HepG2 (cell line): Measurements from ENCODE around the gene LGI1. TPM values are rescaled to one million over a fixed set of nuclear protein-coding genes. Genes with fewer than 3 reads are reported as not detected.

ENCODE experiments used
- AHR ChIP-seq: IDR thresholded peaks from 2 replicates; pipeline ENCODE4 v1.6.1; 2018; ENCODE audit warnings: missing genetic modification reagents, missing compliant biosample characterization
- ATRX ChIP-seq: sonication (generic); formaldehyde crosslinking; IDR thresholded peaks from 2 replicates; pipeline ENCODE4 v1.4.0; 2020; ENCODE audit warnings: missing genetic modification reagents, borderline replicate concordance
- CEBPG ChIP-seq: IDR thresholded peaks from 2 replicates; pipeline ENCODE4 v1.6.1; 2016
- HDAC1 ChIP-seq: sonication (generic); formaldehyde crosslinking; IDR thresholded peaks from 2 replicates; pipeline ENCODE4 v1.5.1; 2020; ENCODE audit warnings: mild to moderate bottlenecking, missing genetic modification reagents
- HNRNPK ChIP-seq: fragments of 200-400 bp; formaldehyde crosslinking; IDR thresholded peaks from 2 replicates; pipeline ENCODE4 v1.6.1; 2018; ENCODE audit warnings: low read length, low read depth, moderate library complexity, mild to moderate bottlenecking; ENCODE audit not compliant: poor library complexity, severe bottlenecking
- KAT8 ChIP-seq: IDR thresholded peaks from 2 replicates; pipeline ENCODE4 v1.6.1; 2016; ENCODE audit warnings: missing genetic modification reagents, missing compliant biosample characterization
- MED1 ChIP-seq: sonication (generic); formaldehyde crosslinking; IDR thresholded peaks from 2 replicates; pipeline ENCODE4 v1.4.0; 2020; ENCODE audit warnings: missing genetic modification reagents
- MXI1 ChIP-seq: IDR thresholded peaks from 3 replicates; pipeline ENCODE4 v1.6.1; 2012; ENCODE audit warnings: low read depth, low read length, inconsistent platforms, borderline replicate concordance
- PAWR ChIP-seq: sonication (generic); formaldehyde crosslinking; IDR thresholded peaks from 2 replicates; pipeline ENCODE4 v1.4.0; 2020; ENCODE audit warnings: missing genetic modification reagents, mild to moderate bottlenecking, borderline replicate concordance
- PHF8 ChIP-seq: sonication (generic); formaldehyde crosslinking; IDR thresholded peaks from 2 replicates; pipeline ENCODE4 v1.5.0; 2020; ENCODE audit warnings: missing genetic modification reagents
- RXRA ChIP-seq: sonication (generic); formaldehyde crosslinking; IDR thresholded peaks from 2 replicates; pipeline ENCODE4 v1.5.1; 2020; ENCODE audit warnings: missing genetic modification reagents
- SKI ChIP-seq: fragments of 450-650 bp; IDR thresholded peaks from one replicate; pipeline ENCODE4 v1.6.1; 2018; ENCODE audit warnings: mild to moderate bottlenecking; ENCODE audit not compliant: partially characterized antibody
- STAT5B ChIP-seq: sonication (generic); formaldehyde crosslinking; IDR thresholded peaks from 2 replicates; pipeline ENCODE4 v1.4.0; 2020; ENCODE audit warnings: missing genetic modification reagents
- TBP ChIP-seq: sonication (generic); formaldehyde crosslinking; IDR thresholded peaks from 2 replicates; pipeline ENCODE4 v1.5.0; 2020; ENCODE audit warnings: missing genetic modification reagents
- U2AF1 ChIP-seq: fragments of 200-400 bp; formaldehyde crosslinking; optimal IDR thresholded peaks from 2 replicates; pipeline ENCODE3; 2017; ENCODE audit warnings: mild to moderate bottlenecking, low read depth, low read length
- ZNF224 ChIP-seq: sonication (generic); formaldehyde crosslinking; IDR thresholded peaks from 2 replicates; pipeline ENCODE4 v1.5.0; 2020; ENCODE audit warnings: mild to moderate bottlenecking, missing genetic modification reagents
- ZNF282 ChIP-seq: fragments of 450-650 bp; IDR thresholded peaks from 2 replicates; pipeline ENCODE4 v1.6.1; 2018; ENCODE audit not compliant: partially characterized antibody
- ZNF30 ChIP-seq: sonication (generic); formaldehyde crosslinking; IDR thresholded peaks from 2 replicates; pipeline ENCODE4 v1.5.0; 2020; ENCODE audit warnings: mild to moderate bottlenecking, missing genetic modification reagents
- ZNF552 ChIP-seq: sonication (generic); formaldehyde crosslinking; IDR thresholded peaks from 2 replicates; pipeline ENCODE4 v1.9.0; 2022; ENCODE audit warnings: missing genetic modification reagents, mild to moderate bottlenecking, borderline replicate concordance
- ZNF720 ChIP-seq: sonication (generic); formaldehyde crosslinking; IDR thresholded peaks from 2 replicates; pipeline ENCODE4 v1.4.0; 2020; ENCODE audit warnings: missing genetic modification reagents
- ZNF75D ChIP-seq: sonication (generic); formaldehyde crosslinking; IDR thresholded peaks from 2 replicates; pipeline ENCODE4 v1.8.1; 2023; ENCODE audit warnings: missing genetic modification reagents, mild to moderate bottlenecking, borderline replicate concordance
- ZNF816 ChIP-seq: sonication (generic); formaldehyde crosslinking; IDR thresholded peaks from 2 replicates; pipeline ENCODE4 v1.8.0; 2022; ENCODE audit warnings: missing genetic modification reagents, mild to moderate bottlenecking, borderline replicate concordance
- ZNF891 ChIP-seq: sonication (generic); formaldehyde crosslinking; IDR thresholded peaks from 2 replicates; pipeline ENCODE4 v1.5.0; 2020; ENCODE audit warnings: mild to moderate bottlenecking, missing genetic modification reagents
- polyA plus RNA-seq, 8 experiments: library from polyadenylated mRNA; depleted of rRNA in 3 of 8; stranded (reverse) in 7 of 8; unstranded in 1 of 8; fragments of >200 nt; fragmentation: Illumina TruSeq in 4 of 8; extraction: Trizol in 4 of 8; gene quantifications; 2 replicates each; pipeline versions ENCODE4 v1.2.1 to v1.2.3, GENCODE V29; 2011 to 2016; ENCODE audit warnings: low read depth in 4 of 8, missing spikeins in 1 of 8, mixed read lengths in 1 of 8; ENCODE audit not compliant: insufficient read depth in 1 of 8
- total RNA-seq, 5 experiments: library from RNA; depleted of rRNA; stranded (reverse); fragments of >200 nt; fragmentation: Illumina TruSeq; extraction: Trizol; gene quantifications; 2 replicates each; pipeline ENCODE4 v1.2.3, GENCODE V29; 2016; ENCODE audit warnings: low read depth in 1 of 5
- TF ChIP-seq, protein P1 (sequence below), 2 experiments: fragments of 450-650 bp in 1 of 2; sonication (generic) in 1 of 2; formaldehyde crosslinking; IDR thresholded peaks; 2 replicates each; pipeline versions ENCODE4 v1.5.0 to v1.8.0; 2020 to 2022; ENCODE audit warnings: mild to moderate bottlenecking in 1 of 2, missing genetic modification reagents in 1 of 2
- TF ChIP-seq, protein P2 (sequence below): sonication (generic); formaldehyde crosslinking; IDR thresholded peaks from 2 replicates; pipeline ENCODE4 v1.4.0; 2020; ENCODE audit warnings: missing genetic modification reagents, borderline replicate concordance
- TF ChIP-seq, protein P3 (sequence below): sonication (generic); formaldehyde crosslinking; IDR thresholded peaks from 2 replicates; pipeline ENCODE4 v1.4.0; 2020; ENCODE audit warnings: missing genetic modification reagents
- TF ChIP-seq, protein P4 (sequence below): sonication (generic); formaldehyde crosslinking; IDR thresholded peaks from 2 replicates; pipeline ENCODE4 v1.4.0; 2020; ENCODE audit warnings: missing genetic modification reagents

Gene LGI1
- total and polyA plus RNA-seq, 2 of the 13 experiments (the other 11 are each of a cell fraction or from before 2014, with no cell fraction given), result not detected

DNA sequence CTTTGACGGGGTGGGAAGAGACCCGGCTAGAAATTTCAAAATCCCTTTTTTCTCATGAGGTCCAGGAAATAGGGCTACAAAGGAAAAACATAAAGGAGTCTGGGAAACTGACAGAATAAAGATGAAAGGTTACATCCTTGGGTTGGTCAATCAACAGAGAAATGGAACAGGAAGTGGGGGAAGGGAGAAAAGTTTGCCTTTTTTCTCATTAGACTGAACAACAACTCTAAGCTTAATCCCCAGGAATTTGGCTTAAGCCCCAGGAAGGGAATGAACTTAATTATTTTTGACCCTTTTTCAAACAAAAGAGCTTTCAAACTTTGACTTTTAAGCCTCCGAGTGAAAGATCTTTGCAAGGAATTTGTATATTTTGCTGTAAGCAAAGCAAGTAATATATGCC is 32.7 kb downstream of the LGI1 start (continued):
- no peak for TF ChIP-seq HNRNPK
- TF ChIP-seq RXRA (CRISPR knock-in tag), result no peak
- TF ChIP-seq, protein P1, sequence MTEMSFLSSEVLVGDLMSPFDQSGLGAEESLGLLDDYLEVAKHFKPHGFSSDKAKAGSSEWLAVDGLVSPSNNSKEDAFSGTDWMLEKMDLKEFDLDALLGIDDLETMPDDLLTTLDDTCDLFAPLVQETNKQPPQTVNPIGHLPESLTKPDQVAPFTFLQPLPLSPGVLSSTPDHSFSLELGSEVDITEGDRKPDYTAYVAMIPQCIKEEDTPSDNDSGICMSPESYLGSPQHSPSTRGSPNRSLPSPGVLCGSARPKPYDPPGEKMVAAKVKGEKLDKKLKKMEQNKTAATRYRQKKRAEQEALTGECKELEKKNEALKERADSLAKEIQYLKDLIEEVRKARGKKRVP (CRISPR knock-in tag; IDR thresholded peaks at IDR 0.05), result no peak
- no peak for TF ChIP-seq U2AF1
- TF ChIP-seq, protein P2, sequence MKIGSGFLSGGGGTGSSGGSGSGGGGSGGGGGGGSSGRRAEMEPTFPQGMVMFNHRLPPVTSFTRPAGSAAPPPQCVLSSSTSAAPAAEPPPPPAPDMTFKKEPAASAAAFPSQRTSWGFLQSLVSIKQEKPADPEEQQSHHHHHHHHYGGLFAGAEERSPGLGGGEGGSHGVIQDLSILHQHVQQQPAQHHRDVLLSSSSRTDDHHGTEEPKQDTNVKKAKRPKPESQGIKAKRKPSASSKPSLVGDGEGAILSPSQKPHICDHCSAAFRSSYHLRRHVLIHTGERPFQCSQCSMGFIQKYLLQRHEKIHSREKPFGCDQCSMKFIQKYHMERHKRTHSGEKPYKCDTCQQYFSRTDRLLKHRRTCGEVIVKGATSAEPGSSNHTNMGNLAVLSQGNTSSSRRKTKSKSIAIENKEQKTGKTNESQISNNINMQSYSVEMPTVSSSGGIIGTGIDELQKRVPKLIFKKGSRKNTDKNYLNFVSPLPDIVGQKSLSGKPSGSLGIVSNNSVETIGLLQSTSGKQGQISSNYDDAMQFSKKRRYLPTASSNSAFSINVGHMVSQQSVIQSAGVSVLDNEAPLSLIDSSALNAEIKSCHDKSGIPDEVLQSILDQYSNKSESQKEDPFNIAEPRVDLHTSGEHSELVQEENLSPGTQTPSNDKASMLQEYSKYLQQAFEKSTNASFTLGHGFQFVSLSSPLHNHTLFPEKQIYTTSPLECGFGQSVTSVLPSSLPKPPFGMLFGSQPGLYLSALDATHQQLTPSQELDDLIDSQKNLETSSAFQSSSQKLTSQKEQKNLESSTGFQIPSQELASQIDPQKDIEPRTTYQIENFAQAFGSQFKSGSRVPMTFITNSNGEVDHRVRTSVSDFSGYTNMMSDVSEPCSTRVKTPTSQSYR (CRISPR knock-in tag), result peak; percentile 69; the same call in 1 of the 2 replicates
- no peak for TF ChIP-seq PAWR (CRISPR knock-in tag)
- 0 out of 2 replicates have a peak, but pooled peaks have one; percentile 14 for TF ChIP-seq CEBPG (CRISPR knock-in tag)
- no peak for TF ChIP-seq MXI1
- no peak for TF ChIP-seq ZNF720 (CRISPR knock-in tag)
- no peak for TF ChIP-seq AHR (CRISPR knock-in tag)
- no peak for TF ChIP-seq ATRX (CRISPR knock-in tag)
- TF ChIP-seq ZNF75D (CRISPR knock-in tag), result no peak
- no peak for TF ChIP-seq SKI
- TF ChIP-seq HDAC1 (CRISPR knock-in tag), result no peak
- TF ChIP-seq ZNF224, result no peak
- TF ChIP-seq ZNF816 (CRISPR knock-in tag), result no peak
- TF ChIP-seq, protein P3, sequence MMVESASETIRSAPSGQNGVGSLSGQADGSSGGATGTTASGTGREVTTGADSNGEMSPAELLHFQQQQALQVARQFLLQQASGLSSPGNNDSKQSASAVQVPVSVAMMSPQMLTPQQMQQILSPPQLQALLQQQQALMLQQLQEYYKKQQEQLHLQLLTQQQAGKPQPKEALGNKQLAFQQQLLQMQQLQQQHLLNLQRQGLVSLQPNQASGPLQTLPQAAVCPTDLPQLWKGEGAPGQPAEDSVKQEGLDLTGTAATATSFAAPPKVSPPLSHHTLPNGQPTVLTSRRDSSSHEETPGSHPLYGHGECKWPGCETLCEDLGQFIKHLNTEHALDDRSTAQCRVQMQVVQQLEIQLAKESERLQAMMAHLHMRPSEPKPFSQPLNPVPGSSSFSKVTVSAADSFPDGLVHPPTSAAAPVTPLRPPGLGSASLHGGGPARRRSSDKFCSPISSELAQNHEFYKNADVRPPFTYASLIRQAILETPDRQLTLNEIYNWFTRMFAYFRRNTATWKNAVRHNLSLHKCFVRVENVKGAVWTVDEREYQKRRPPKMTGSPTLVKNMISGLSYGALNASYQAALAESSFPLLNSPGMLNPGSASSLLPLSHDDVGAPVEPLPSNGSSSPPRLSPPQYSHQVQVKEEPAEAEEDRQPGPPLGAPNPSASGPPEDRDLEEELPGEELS (CRISPR knock-in tag), result no peak
- no peak for TF ChIP-seq TBP (CRISPR knock-in tag)
- no peak for TF ChIP-seq ZNF891 (CRISPR knock-in tag)
- TF ChIP-seq ZNF30 (CRISPR knock-in tag), result no peak
- TF ChIP-seq MED1 (CRISPR knock-in tag), result 0 out of 2 replicates have a peak, but pooled peaks have one; percentile 17
- no peak for TF ChIP-seq KAT8 (CRISPR knock-in tag)
- TF ChIP-seq PHF8, result no peak
- no peak for TF ChIP-seq ZNF552
- no peak for TF ChIP-seq ZNF282
- TF ChIP-seq, protein P4, sequence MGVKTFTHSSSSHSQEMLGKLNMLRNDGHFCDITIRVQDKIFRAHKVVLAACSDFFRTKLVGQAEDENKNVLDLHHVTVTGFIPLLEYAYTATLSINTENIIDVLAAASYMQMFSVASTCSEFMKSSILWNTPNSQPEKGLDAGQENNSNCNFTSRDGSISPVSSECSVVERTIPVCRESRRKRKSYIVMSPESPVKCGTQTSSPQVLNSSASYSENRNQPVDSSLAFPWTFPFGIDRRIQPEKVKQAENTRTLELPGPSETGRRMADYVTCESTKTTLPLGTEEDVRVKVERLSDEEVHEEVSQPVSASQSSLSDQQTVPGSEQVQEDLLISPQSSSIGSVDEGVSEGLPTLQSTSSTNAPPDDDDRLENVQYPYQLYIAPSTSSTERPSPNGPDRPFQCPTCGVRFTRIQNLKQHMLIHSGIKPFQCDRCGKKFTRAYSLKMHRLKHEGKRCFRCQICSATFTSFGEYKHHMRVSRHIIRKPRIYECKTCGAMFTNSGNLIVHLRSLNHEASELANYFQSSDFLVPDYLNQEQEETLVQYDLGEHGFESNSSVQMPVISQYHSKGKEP (CRISPR knock-in tag), result no peak
- TF ChIP-seq STAT5B (CRISPR knock-in tag), result no peak
